MM.1S (cell line): ENCODE results near the gene JAGN1.

Experiments used
- DNase-seq: peaks from one replicate; pipeline ENCODE4 v3.0.0-alpha.2; 2015
- H2AFZ ChIP-seq: fragments of 300-600 bp; sonication (generic); 2 replicates; pipeline ENCODE4 v1.6.0; 2016; ENCODE audit warnings: antibody characterized with exemption, low read length
- H3F3A ChIP-seq: fragments of 300-600 bp; sonication (generic); 2 replicates; pipeline ENCODE4 v1.6.1; 2016; ENCODE audit warnings: mild to moderate bottlenecking, antibody characterized with exemption, low read length, moderate library complexity, mixed read lengths; ENCODE audit not compliant: insufficient read depth
- H3K27ac ChIP-seq: fragments of 300-600 bp; sonication (generic); 2 replicates; pipeline ENCODE4 v1.5.1; 2016; ENCODE audit warnings: mild to moderate bottlenecking, low read length
- H3K27me3 ChIP-seq: fragments of 300-600 bp; sonication (generic); replicated peaks from 2 replicates; pipeline ENCODE4 v1.6.0; 2016; ENCODE audit warnings: low read length; ENCODE audit not compliant: insufficient read depth
- H3K36me3 ChIP-seq: fragments of 300-600 bp; sonication (generic); replicated peaks from 2 replicates; pipeline ENCODE4 v1.6.1; 2016; ENCODE audit warnings: mild to moderate bottlenecking, low read length, mixed read lengths; ENCODE audit not compliant: insufficient read depth
- H3K4me1 ChIP-seq: fragments of 300-600 bp; sonication (generic); 2 replicates; pipeline ENCODE4 v1.6.1; 2016; ENCODE audit warnings: low read length, mixed read lengths
- H3K4me2 ChIP-seq: fragments of 300-600 bp; sonication (generic); 2 replicates; pipeline ENCODE4 v1.6.0; 2016; ENCODE audit warnings: low read depth, low read length
- H3K4me3 ChIP-seq: fragments of 300-600 bp; sonication (generic); 2 replicates; pipeline ENCODE4 v1.5.1; 2016; ENCODE audit warnings: low read length, mixed read lengths
- H3K79me2 ChIP-seq: fragments of 300-600 bp; sonication (generic); 2 replicates; pipeline ENCODE4 v1.6.1; 2016; ENCODE audit warnings: mixed run types, low read length, mixed read lengths
- H3K9ac ChIP-seq: fragments of 300-600 bp; sonication (generic); 2 replicates; pipeline ENCODE4 v1.6.1; 2016; ENCODE audit warnings: low read length, mixed read lengths
- H3K9me2 ChIP-seq: fragments of 300-600 bp; sonication (generic); replicated peaks from 2 replicates; pipeline ENCODE4 v1.6.1; 2016; ENCODE audit warnings: mild to moderate bottlenecking, low read length, mixed read lengths; ENCODE audit not compliant: insufficient read depth
- H3K9me3 ChIP-seq: fragments of 300-600 bp; sonication (generic); replicated peaks from 2 replicates; pipeline ENCODE4 v1.6.1; 2016; ENCODE audit warnings: mild to moderate bottlenecking, low read length, mixed read lengths; ENCODE audit not compliant: insufficient read depth
- H4K20me1 ChIP-seq: fragments of 300-600 bp; sonication (generic); 2 replicates; pipeline ENCODE4 v1.6.1; 2016; ENCODE audit warnings: mild to moderate bottlenecking, low read length, moderate library complexity, mixed read lengths; ENCODE audit not compliant: insufficient read depth
- CTCF ChIP-seq: fragments of 300-600 bp; sonication (generic); IDR thresholded peaks from 2 replicates; pipeline ENCODE4 v1.5.1; 2016; ENCODE audit warnings: antibody characterized with exemption, low read length, mixed read lengths
- EZH2 ChIP-seq: fragments of 300-600 bp; sonication (generic); optimal IDR thresholded peaks from 2 replicates; pipeline ENCODE3; 2017; ENCODE audit warnings: low read depth, mild to moderate bottlenecking, antibody characterized with exemption, low read length, mixed read lengths
- EZH2phosphoT487 ChIP-seq: fragments of 300-600 bp; sonication (generic); IDR thresholded peaks from 2 replicates; pipeline ENCODE4 v1.6.1; 2018; ENCODE audit warnings: antibody characterized with exemption, low read length

JAGN1 gene

GRCh38 chr3:9879830-9880549 lies 10.4 kb upstream of the JAGN1 start, which contains the start of gene CIDEC:
Gene CIDEC (minus strand): TSS chr3:9880253. CDS start chr3:9878486, 1,767 bp downstream.
- H3K79me2 ChIP-seq = no peaks in the 10 kb centered on the region
- DNase-seq = no peak
- H3K4me2 ChIP-seq = no peak within 1 kb of the TSS
- H3K27me3 ChIP-seq = no peaks in the 10 kb centered on the region
- no peaks in the 10 kb centered on the region for H3K9me3 ChIP-seq
- no peaks in the 10 kb centered on the region for H4K20me1 ChIP-seq
- H3K9me2 ChIP-seq = no peaks in the 10 kb centered on the region
- H3K36me3 ChIP-seq = no peaks in the 10 kb centered on the region
- H3K27ac ChIP-seq = no peak within 1 kb of the TSS
- no peak within 1 kb of the TSS for H3K9ac ChIP-seq
- H2AFZ ChIP-seq = no peak within 1 kb of the TSS
- TF ChIP-seq EZH2 (no peak), CTCF (no peak), EZH2phosphoT487 (no peak)
- no peaks in the 10 kb centered on the region for H3K4me1 ChIP-seq
- no peak within 1 kb of the TSS for H3K4me3 ChIP-seq
- no peaks in the 10 kb centered on the region for H3F3A ChIP-seq

GRCh38 chr3:9881441-9881840 lies 9.0 kb upstream of the JAGN1 start:
- Histone ChIP-seq H3K79me2 (no peaks in the 10 kb centered on the region), H3K4me1 (no peaks in the 10 kb centered on the region), H3K9me2 (no peaks in the 10 kb centered on the region), H3K9ac (no peak overlapping the region), H3K27me3 (no peaks in the 10 kb centered on the region), H3K27ac (no peak overlapping the region), H3K4me3 (no peak overlapping the region), H3F3A (no peaks in the 10 kb centered on the region), H2AFZ (no peak overlapping the region), H3K9me3 (no peaks in the 10 kb centered on the region), H3K36me3 (no peaks in the 10 kb centered on the region), H4K20me1 (no peaks in the 10 kb centered on the region), H3K4me2 (no peak overlapping the region)
- no peak for TF ChIP-seq CTCF
- no peak for TF ChIP-seq EZH2phosphoT487
- TF ChIP-seq EZH2 = no peak
- DNase-seq = no peak

- H3K4me1 ChIP-seq = no peaks in the 10 kb centered on the region
- no peak overlapping the region for H3K4me2 ChIP-seq
- H3K27me3 ChIP-seq = no peaks in the 10 kb centered on the region; the same call in 1 of the 2 replicates
- no peaks in the 10 kb centered on the region for H3K36me3 ChIP-seq
- TF ChIP-seq EZH2 (no peak), EZH2phosphoT487 (no peak), CTCF (no peak)
- no peak overlapping the region for H3K27ac ChIP-seq
- no peaks in the 10 kb centered on the region for H3K9me3 ChIP-seq
- no peaks in the 10 kb centered on the region for H3F3A ChIP-seq
- no peak overlapping the region for H2AFZ ChIP-seq
- H4K20me1 ChIP-seq = no peaks in the 10 kb centered on the region
- DNase-seq = no peak
- no peaks in the 10 kb centered on the region for H3K9me2 ChIP-seq
- H3K4me3 ChIP-seq = no peak overlapping the region
- no peak overlapping the region for H3K9ac ChIP-seq
- no peaks in the 10 kb centered on the region for H3K79me2 ChIP-seq
Observed at GRCh38 chr3:9883706-9884554, 6.5 kb upstream of the JAGN1 start.
